IMR-90 (cell line): ENCODE measurements around the gene PRKG2. TPM values are rescaled to one million over a fixed set of nuclear protein-coding genes. Genes with fewer than 3 reads are reported as not detected.

Source experiments
- ATAC-seq: fragments of 200-7000 bp; cut with Tn5 transposase; 2 replicates; pipeline ENCODE4 v1.9.1; 2020; ENCODE audit warnings: low read depth, mild to moderate bottlenecking, moderate library complexity
- BruUV-seq: library from RNA; stranded (reverse); fragments of 400-500 nt; replicated peaks from 2 replicates; lab custom pipeline; 2021; lab: Mats Ljungman, UMichigan
- CTCF ChIA-PET: fragments of 300-600 bp; formaldehyde crosslinking; extraction: SDS; loops from one replicate; lab custom pipeline; 2021; ENCODE audit warnings: antibody characterized with exemption; lab: Yijun Ruan, JAX
- POLR2A ChIA-PET: fragments of 300-600 bp; sonication (Branson Sonifier 250); formaldehyde crosslinking; loops from one replicate; lab custom pipeline; 2022; ENCODE audit warnings: antibody characterized with exemption; ENCODE audit not compliant: unreplicated experiment; lab: Charles Lee
- DNase-seq: peaks from one replicate; pipeline ENCODE4 v3.0.0; 2013
- H2AFZ ChIP-seq: replicated peaks from 2 replicates; pipeline ENCODE3; 2013; ENCODE audit warnings: low read length, mild to moderate bottlenecking; ENCODE audit not compliant: poor library complexity
- H2AK5ac ChIP-seq: 2 replicates; pipeline ENCODE4 v1.6.1; 2013; ENCODE audit warnings: low read depth, low read length, inconsistent platforms
- H2AK9ac ChIP-seq: replicated peaks from 2 replicates; pipeline ENCODE3; 2013; ENCODE audit warnings: mild to moderate bottlenecking, low read depth, low read length, moderate library complexity; ENCODE audit not compliant: poor library complexity
- H2BK120ac ChIP-seq: 2 replicates; pipeline ENCODE4 v1.6.1; 2013; ENCODE audit warnings: low read depth, low read length, inconsistent platforms
- H2BK15ac ChIP-seq: 3 replicates; pipeline ENCODE4 v1.6.1; 2013; ENCODE audit warnings: low read depth, low read length, inconsistent platforms
- H2BK20ac ChIP-seq: 2 replicates; pipeline ENCODE4 v1.6.1; 2013; ENCODE audit warnings: low read depth, mild to moderate bottlenecking, inconsistent platforms, low read length, moderate library complexity
- H2BK5ac ChIP-seq: 2 replicates; pipeline ENCODE4 v1.6.1; 2013; ENCODE audit warnings: mild to moderate bottlenecking, low read depth, low read length, inconsistent platforms; ENCODE audit not compliant: poor library complexity, severe bottlenecking
- H3K14ac ChIP-seq: replicated peaks from 2 replicates; pipeline ENCODE4 v1.6.1; 2013; ENCODE audit warnings: low read depth, low read length, inconsistent platforms
- H3K18ac ChIP-seq: 2 replicates; pipeline ENCODE4 v1.6.1; 2013; ENCODE audit warnings: low read depth, low read length, control low read depth
- H3K23ac ChIP-seq: 2 replicates; pipeline ENCODE4 v1.6.1; 2013; ENCODE audit warnings: low read depth, low read length, inconsistent platforms
- H3K27ac ChIP-seq: 2 replicates; pipeline ENCODE4 v1.5.1; 2013; ENCODE audit warnings: mild to moderate bottlenecking, control low read depth, low read length; ENCODE audit not compliant: insufficient read depth
- H3K27me3 ChIP-seq: 2 replicates; pipeline ENCODE4 v1.6.1; 2013; ENCODE audit warnings: low read length; ENCODE audit not compliant: control insufficient read depth, insufficient read depth
- H3K36me3 ChIP-seq: 2 replicates; pipeline ENCODE4 v1.6.1; 2013; ENCODE audit warnings: low read length, mixed read lengths; ENCODE audit not compliant: control insufficient read depth, insufficient read depth
- H3K4ac ChIP-seq: 2 replicates; pipeline ENCODE4 v1.6.1; 2013; ENCODE audit warnings: low read depth, low read length, inconsistent platforms
- H3K4me1 ChIP-seq: 2 replicates; pipeline ENCODE4 v1.6.1; 2013; ENCODE audit warnings: low read length, mixed read lengths; ENCODE audit not compliant: control insufficient read depth, insufficient read depth
- H3K4me2 ChIP-seq: 2 replicates; pipeline ENCODE4 v1.6.1; 2013; ENCODE audit warnings: low read depth, mild to moderate bottlenecking, control low read depth, low read length, moderate library complexity
- H3K4me3 ChIP-seq: 2 replicates; pipeline ENCODE4 v1.5.1; 2013; ENCODE audit warnings: low read depth, mild to moderate bottlenecking, control low read depth, low read length, moderate library complexity; ENCODE audit not compliant: insufficient read depth
- H3K56ac ChIP-seq: 2 replicates; pipeline ENCODE4 v1.6.1; 2013; ENCODE audit warnings: low read length, inconsistent platforms; ENCODE audit not compliant: insufficient read depth; ENCODE audit errors: extremely low read depth
- H3K79me1 ChIP-seq, 2 experiments: 2 replicates each; pipeline ENCODE4 v1.6.1; 2013; ENCODE audit warnings: low read length in 2 of 2, inconsistent platforms in 1 of 2, low read depth in 1 of 2
- H3K9ac ChIP-seq: 2 replicates; pipeline ENCODE4 v1.6.1; 2013; ENCODE audit warnings: low read depth, low read length, control low read depth
- H3K9me1 ChIP-seq: 2 replicates; pipeline ENCODE4 v1.6.1; 2013; ENCODE audit warnings: low read length, inconsistent platforms; ENCODE audit not compliant: insufficient read depth
- H3K9me3 ChIP-seq: 2 replicates; pipeline ENCODE4 v1.6.1; 2013; ENCODE audit warnings: low read length; ENCODE audit not compliant: control insufficient read depth, insufficient read depth
- H4K20me1 ChIP-seq: 2 replicates; pipeline ENCODE4 v1.6.1; 2013; ENCODE audit warnings: low read length, inconsistent platforms; ENCODE audit not compliant: insufficient read depth
- H4K5ac ChIP-seq: 2 replicates; pipeline ENCODE4 v1.6.1; 2013; ENCODE audit warnings: mild to moderate bottlenecking, low read depth, low read length, control low read depth
- H4K8ac ChIP-seq, 2 experiments: 2 replicates each; pipeline ENCODE4 v1.6.1; 2013; ENCODE audit warnings: low read depth in 2 of 2, low read length in 2 of 2, control low read depth in 1 of 2, inconsistent platforms in 1 of 2
- H4K91ac ChIP-seq: 2 replicates; pipeline ENCODE4 v1.6.1; 2013; ENCODE audit warnings: low read depth, low read length, inconsistent platforms; ENCODE audit not compliant: insufficient read depth
- BHLHE40 ChIP-seq: fragments of 150-350 bp; IDR thresholded peaks from 2 replicates; pipeline ENCODE4 v1.6.1; 2016; ENCODE audit warnings: mild to moderate bottlenecking, low read depth, low read length
- CHD1 ChIP-seq: IDR thresholded peaks from 2 replicates; pipeline ENCODE4 v1.6.1; 2012; ENCODE audit warnings: low read depth, low read length, improper control_type of control experiment
- MAFK ChIP-seq: IDR thresholded peaks from 2 replicates; pipeline ENCODE4 v1.6.1; 2012; ENCODE audit warnings: low read depth, low read length, improper control_type of control experiment
- MXI1 ChIP-seq: IDR thresholded peaks from 2 replicates; pipeline ENCODE4 v1.6.1; 2012; ENCODE audit warnings: low read depth, mild to moderate bottlenecking, low read length, moderate library complexity, borderline replicate concordance
- RCOR1 ChIP-seq: IDR thresholded peaks from 2 replicates; pipeline ENCODE4 v1.6.1; 2012; ENCODE audit warnings: mild to moderate bottlenecking, low read length, improper control_type of control experiment; ENCODE audit not compliant: insufficient replicate concordance
- RFX5 ChIP-seq: IDR thresholded peaks from 2 replicates; pipeline ENCODE4 v1.8.0; 2012; ENCODE audit warnings: low read depth, mild to moderate bottlenecking, low read length, moderate library complexity
- WGBS, 2 experiments: methylation state at CpG; one replicate each; pipeline versions ENCODE4 v1.1.5 to v1.1.7; 2013; ENCODE audit warnings: missing lambda C conversion rate in 2 of 2; ENCODE audit not compliant: insufficient read length in 1 of 2; ENCODE audit errors: extremely low coverage in 2 of 2; 5-methylcytosine and 5-hydroxymethylcytosine counted together
- dilution Hi-C: fragments of 300-500 bp; cut with HindIII; formaldehyde crosslinking; loops from one replicate; pipeline ENCODE4 v1.14.3; 2018; ENCODE audit warnings: low sequenced_read_pairs; ENCODE audit not compliant: unreplicated experiment
- in situ Hi-C: fragments of 300-500 bp; cut with MboI; formaldehyde crosslinking; loops from 3 replicates; pipeline ENCODE4 v1.14.3; 2019; ENCODE audit warnings: low sequenced_read_pairs, inconsistent platforms, mixed read lengths
- intact Hi-C: fragments of 100-400 bp; cut with micrococcal nuclease; formaldehyde crosslinking; loops from 2 replicates; pipeline ENCODE4 v1.10.0; 2022
- polyA plus RNA-seq, 3 experiments: library from polyadenylated mRNA; depleted of rRNA; stranded (reverse); fragments of >200 nt; gene quantifications; 2 replicates each; pipeline ENCODE4 v1.2.3, GENCODE V29; 2012; ENCODE audit warnings: low replicate concordance in 1 of 3
- total RNA-seq: library from RNA; depleted of rRNA; stranded (reverse); fragments of >200 nt; gene quantifications from 2 replicates; pipeline ENCODE4 v1.2.3, GENCODE V29; 2012
- TF ChIP-seq, protein P1 (sequence below): conservative IDR thresholded peaks from 2 replicates; pipeline ENCODE4 v1.5.1; 2012; ENCODE audit warnings: mild to moderate bottlenecking, low read depth, low read length, improper control_type of control experiment
- TF ChIP-seq, protein P2 (sequence below): fragments of 150-350 bp; IDR thresholded peaks from 2 replicates; pipeline ENCODE4 v1.6.1; 2016; ENCODE audit warnings: low read depth, mild to moderate bottlenecking, low read length, moderate library complexity, borderline replicate concordance

The PRKG2 gene
- total and polyA plus RNA-seq, 2 of the 4 experiments (the other 2 are of a cell fraction), result 0.44 to 2.0 TPM

DNA sequence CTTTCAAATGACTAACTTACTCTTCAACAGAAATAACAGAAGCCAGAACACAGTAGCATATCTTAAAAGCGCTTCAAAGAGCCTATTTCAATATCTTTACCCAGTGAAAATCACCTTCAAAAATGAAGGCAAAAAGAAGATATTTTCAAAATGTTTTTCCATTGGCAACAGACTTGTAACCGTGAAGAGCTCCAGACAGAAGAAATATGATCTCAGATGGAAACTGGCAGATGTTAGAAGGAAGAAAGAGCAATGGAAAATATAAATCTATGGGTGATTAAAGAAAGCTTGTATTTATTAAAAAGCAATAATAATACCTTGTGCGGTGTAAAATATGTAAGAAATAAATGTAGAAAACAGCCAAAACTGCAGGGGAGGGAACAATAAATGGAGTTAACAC lies 35.7 kb downstream of the PRKG2 start:
- no peak overlapping the region for H3K23ac ChIP-seq
- H3K4me3 ChIP-seq, result no peak overlapping the region
- TF ChIP-seq, protein P1, sequence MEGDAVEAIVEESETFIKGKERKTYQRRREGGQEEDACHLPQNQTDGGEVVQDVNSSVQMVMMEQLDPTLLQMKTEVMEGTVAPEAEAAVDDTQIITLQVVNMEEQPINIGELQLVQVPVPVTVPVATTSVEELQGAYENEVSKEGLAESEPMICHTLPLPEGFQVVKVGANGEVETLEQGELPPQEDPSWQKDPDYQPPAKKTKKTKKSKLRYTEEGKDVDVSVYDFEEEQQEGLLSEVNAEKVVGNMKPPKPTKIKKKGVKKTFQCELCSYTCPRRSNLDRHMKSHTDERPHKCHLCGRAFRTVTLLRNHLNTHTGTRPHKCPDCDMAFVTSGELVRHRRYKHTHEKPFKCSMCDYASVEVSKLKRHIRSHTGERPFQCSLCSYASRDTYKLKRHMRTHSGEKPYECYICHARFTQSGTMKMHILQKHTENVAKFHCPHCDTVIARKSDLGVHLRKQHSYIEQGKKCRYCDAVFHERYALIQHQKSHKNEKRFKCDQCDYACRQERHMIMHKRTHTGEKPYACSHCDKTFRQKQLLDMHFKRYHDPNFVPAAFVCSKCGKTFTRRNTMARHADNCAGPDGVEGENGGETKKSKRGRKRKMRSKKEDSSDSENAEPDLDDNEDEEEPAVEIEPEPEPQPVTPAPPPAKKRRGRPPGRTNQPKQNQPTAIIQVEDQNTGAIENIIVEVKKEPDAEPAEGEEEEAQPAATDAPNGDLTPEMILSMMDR, result no peak
- TF ChIP-seq MAFK (no peak), RCOR1 (no peak), MXI1 (no peak), BHLHE40 (no peak), RFX5 (no peak), CHD1 (no peak)
- TF ChIP-seq, protein P2, sequence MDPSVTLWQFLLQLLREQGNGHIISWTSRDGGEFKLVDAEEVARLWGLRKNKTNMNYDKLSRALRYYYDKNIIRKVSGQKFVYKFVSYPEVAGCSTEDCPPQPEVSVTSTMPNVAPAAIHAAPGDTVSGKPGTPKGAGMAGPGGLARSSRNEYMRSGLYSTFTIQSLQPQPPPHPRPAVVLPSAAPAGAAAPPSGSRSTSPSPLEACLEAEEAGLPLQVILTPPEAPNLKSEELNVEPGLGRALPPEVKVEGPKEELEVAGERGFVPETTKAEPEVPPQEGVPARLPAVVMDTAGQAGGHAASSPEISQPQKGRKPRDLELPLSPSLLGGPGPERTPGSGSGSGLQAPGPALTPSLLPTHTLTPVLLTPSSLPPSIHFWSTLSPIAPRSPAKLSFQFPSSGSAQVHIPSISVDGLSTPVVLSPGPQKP, result no peak
- ChIA-PET CTCF (no interaction called here), POLR2A (no interaction called here)
- no peak overlapping the region for H2BK5ac ChIP-seq
- no peak overlapping the region for H3K14ac ChIP-seq
- peaks cover 1% of the 10 kb centered on the region; the same call in 1 of the 2 replicates for H3K36me3 ChIP-seq
- no peaks in the 10 kb centered on the region for H3K27me3 ChIP-seq
- no peaks in the 10 kb centered on the region for H3K9me3 ChIP-seq
- H4K5ac ChIP-seq, result no peak overlapping the region
- H3K4ac ChIP-seq, result no peak overlapping the region
- no CpG with 5 or more reads among the region's 3 CpGs for WGBS, 2 experiments
- no peak overlapping the region for H3K27ac ChIP-seq
- no peaks in the 10 kb centered on the region for H4K20me1 ChIP-seq
- H2BK15ac ChIP-seq, result no peak overlapping the region
- no peak overlapping the region for H3K4me2 ChIP-seq
- dilution Hi-C loops, result no loop called here
- ATAC-seq (no peak), DNase-seq (no peak)
- in situ Hi-C loops, result no loop called here
- H2BK120ac ChIP-seq, result no peak overlapping the region
- no peak overlapping the region for H2BK20ac ChIP-seq
- no peaks in the 10 kb centered on the region for H3K4me1 ChIP-seq
- H3K56ac ChIP-seq, result no peak overlapping the region
- no peak overlapping the region for H4K8ac ChIP-seq
- H3K9me1 ChIP-seq, result no peaks in the 10 kb centered on the region
- no TSS peak for BruUV-seq
- no peak overlapping the region for H3K18ac ChIP-seq
- no peak overlapping the region for H4K91ac ChIP-seq
- no peak overlapping the region for H2AK9ac ChIP-seq
- H2AFZ ChIP-seq, result no peak overlapping the region
- no peak overlapping the region for H3K9ac ChIP-seq
- intact Hi-C loops, result no loop called here
- H2AK5ac ChIP-seq, result no peak overlapping the region
- H3K79me1 ChIP-seq, result no peaks in the 10 kb centered on the region; a peak in 1 of 4 replicates
